Mammary epithelial cell (primary cell): ENCODE results near the gene SLX1B.
"Not testable (repeated sequence)": the region's sequence is repeated elsewhere in the genome, so short reads cannot be mapped to it uniquely, and the experiment has no call there.

Experiments used
- EZH2 ChIP-seq: IDR thresholded peaks from 2 replicates; pipeline ENCODE4 v1.6.1; 2012; ENCODE audit warnings: low read length, inconsistent platforms, borderline replicate concordance
- TF ChIP-seq, protein P1 (sequence below), 2 donors: IDR thresholded peaks in 1 of 2; conservative IDR thresholded peaks in 1 of 2; 2 replicates each; pipeline ENCODE4 v1.5.1; 2011 to 2012; ENCODE audit warnings: inconsistent platforms in 2 of 2, low read length in 2 of 2, mild to moderate bottlenecking in 2 of 2, control low read depth in 1 of 2, low read depth in 1 of 2; ENCODE audit not compliant: insufficient read depth in 1 of 2; ENCODE audit errors: extremely low read depth in 1 of 2

- TF ChIP-seq, protein P1, sequence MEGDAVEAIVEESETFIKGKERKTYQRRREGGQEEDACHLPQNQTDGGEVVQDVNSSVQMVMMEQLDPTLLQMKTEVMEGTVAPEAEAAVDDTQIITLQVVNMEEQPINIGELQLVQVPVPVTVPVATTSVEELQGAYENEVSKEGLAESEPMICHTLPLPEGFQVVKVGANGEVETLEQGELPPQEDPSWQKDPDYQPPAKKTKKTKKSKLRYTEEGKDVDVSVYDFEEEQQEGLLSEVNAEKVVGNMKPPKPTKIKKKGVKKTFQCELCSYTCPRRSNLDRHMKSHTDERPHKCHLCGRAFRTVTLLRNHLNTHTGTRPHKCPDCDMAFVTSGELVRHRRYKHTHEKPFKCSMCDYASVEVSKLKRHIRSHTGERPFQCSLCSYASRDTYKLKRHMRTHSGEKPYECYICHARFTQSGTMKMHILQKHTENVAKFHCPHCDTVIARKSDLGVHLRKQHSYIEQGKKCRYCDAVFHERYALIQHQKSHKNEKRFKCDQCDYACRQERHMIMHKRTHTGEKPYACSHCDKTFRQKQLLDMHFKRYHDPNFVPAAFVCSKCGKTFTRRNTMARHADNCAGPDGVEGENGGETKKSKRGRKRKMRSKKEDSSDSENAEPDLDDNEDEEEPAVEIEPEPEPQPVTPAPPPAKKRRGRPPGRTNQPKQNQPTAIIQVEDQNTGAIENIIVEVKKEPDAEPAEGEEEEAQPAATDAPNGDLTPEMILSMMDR (conservative IDR thresholded peaks at IDR 0.05 in 1 of 2, IDR thresholded peaks at IDR 0.05 in 1 of 2; ENCODE audit: extremely low read depth in 1 of 2, insufficient read depth in 1 of 2, low read depth in 1 of 2, low read length in 2 of 2): not testable (repeated sequence)
- not testable (repeated sequence) for TF ChIP-seq EZH2
Observed at GRCh38 chr16:29423587-29423986, 30.7 kb upstream of the SLX1B start.
